HepG2 (cell line): ENCODE results near the gene PHF23. TPM values are rescaled to one million over a fixed set of nuclear protein-coding genes. Genes with fewer than 3 reads are reported as not detected.

Experiments used
- BHLHE40 ChIP-seq: IDR thresholded peaks from 2 replicates; pipeline ENCODE4 v1.6.1; 2011; ENCODE audit warnings: low read length, improper control_type of control experiment
- ESRRA ChIP-seq: sonication (generic); formaldehyde crosslinking; IDR thresholded peaks from 2 replicates; pipeline ENCODE4 v1.5.1; 2020; ENCODE audit warnings: mild to moderate bottlenecking, low read depth, missing genetic modification reagents
- GATAD1 ChIP-seq: IDR thresholded peaks from 2 replicates; pipeline ENCODE4 v1.6.1; 2016; ENCODE audit warnings: missing genetic modification reagents, missing compliant biosample characterization
- HNRNPLL ChIP-seq: fragments of 200-400 bp; formaldehyde crosslinking; IDR thresholded peaks from 2 replicates; pipeline ENCODE4 v1.6.1; 2017; ENCODE audit warnings: mild to moderate bottlenecking, low read depth, low read length; ENCODE audit not compliant: poor library complexity, severe bottlenecking
- KDM2A ChIP-seq: sonication (generic); formaldehyde crosslinking; IDR thresholded peaks from 2 replicates; pipeline ENCODE4 v1.4.0; 2020; ENCODE audit warnings: low read depth, missing genetic modification reagents, borderline replicate concordance
- NCOA2 ChIP-seq: sonication (generic); formaldehyde crosslinking; IDR thresholded peaks from 2 replicates; pipeline ENCODE4 v1.8.0; 2022; ENCODE audit warnings: inconsistent platforms
- RFX3 ChIP-seq: IDR thresholded peaks from 2 replicates; pipeline ENCODE4 v1.6.1; 2016; ENCODE audit warnings: missing biosample characterization, missing genetic modification reagents
- SAFB2 ChIP-seq: sonication (generic); formaldehyde crosslinking; IDR thresholded peaks from 2 replicates; pipeline ENCODE4 v1.5.1; 2020; ENCODE audit warnings: missing genetic modification reagents, low read depth, mild to moderate bottlenecking, borderline replicate concordance
- ZFP36L1 ChIP-seq: sonication (generic); formaldehyde crosslinking; IDR thresholded peaks from 2 replicates; pipeline ENCODE4 v1.8.0; 2022; ENCODE audit warnings: mild to moderate bottlenecking, missing genetic modification reagents, moderate library complexity
- ZKSCAN1 ChIP-seq: fragments of 150-350 bp; IDR thresholded peaks from 2 replicates; pipeline ENCODE4 v1.6.1; 2014; ENCODE audit warnings: low read length
- ZNF142 ChIP-seq: sonication (generic); formaldehyde crosslinking; IDR thresholded peaks from 2 replicates; pipeline ENCODE4 v1.4.0; 2020; ENCODE audit warnings: missing genetic modification reagents
- ZNF687 ChIP-seq: sonication (generic); formaldehyde crosslinking; IDR thresholded peaks from 2 replicates; pipeline ENCODE4 v1.5.1; 2020; ENCODE audit warnings: mild to moderate bottlenecking, missing genetic modification reagents, moderate library complexity
- ZNF747 ChIP-seq: sonication (generic); formaldehyde crosslinking; IDR thresholded peaks from 2 replicates; pipeline ENCODE4 v1.8.1; 2023; ENCODE audit warnings: missing genetic modification reagents, mild to moderate bottlenecking, borderline replicate concordance
- ZNF772 ChIP-seq: sonication (generic); formaldehyde crosslinking; IDR thresholded peaks from 2 replicates; pipeline ENCODE4 v1.5.0; 2020; ENCODE audit warnings: mild to moderate bottlenecking, missing genetic modification reagents
- ZNF790 ChIP-seq: sonication (generic); formaldehyde crosslinking; IDR thresholded peaks from 2 replicates; pipeline ENCODE4 v1.8.0; 2022; ENCODE audit warnings: missing genetic modification reagents, mild to moderate bottlenecking, borderline replicate concordance
- polyA plus RNA-seq, 8 experiments: library from polyadenylated mRNA; depleted of rRNA in 3 of 8; stranded (reverse) in 7 of 8; unstranded in 1 of 8; fragments of >200 nt; fragmentation: Illumina TruSeq in 4 of 8; extraction: Trizol in 4 of 8; gene quantifications; 2 replicates each; pipeline versions ENCODE4 v1.2.1 to v1.2.3, GENCODE V29; 2011 to 2016; ENCODE audit warnings: low read depth in 4 of 8, missing spikeins in 1 of 8, mixed read lengths in 1 of 8; ENCODE audit not compliant: insufficient read depth in 1 of 8
- total RNA-seq, 5 experiments: library from RNA; depleted of rRNA; stranded (reverse); fragments of >200 nt; fragmentation: Illumina TruSeq; extraction: Trizol; gene quantifications; 2 replicates each; pipeline ENCODE4 v1.2.3, GENCODE V29; 2016; ENCODE audit warnings: low read depth in 1 of 5
- TF ChIP-seq, protein P1 (sequence below): sonication (generic); formaldehyde crosslinking; IDR thresholded peaks from 2 replicates; pipeline ENCODE4 v1.8.0; 2022; ENCODE audit warnings: missing genetic modification reagents, mild to moderate bottlenecking, moderate library complexity, borderline replicate concordance

PHF23 gene
- total and polyA plus RNA-seq, 2 of the 13 experiments (the other 11 are each of a cell fraction or from before 2014, with no cell fraction given), result 27.6 to 33.2 TPM

GRCh38 chr17:7214300-7215135 is 24.7 kb downstream of the PHF23 start (continued):
- TF ChIP-seq ESRRA (CRISPR knock-in tag) (0 out of 2 replicates have a peak, but pooled peaks have one; percentile 30), RFX3 (peak; percentile 86), HNRNPLL (peak; percentile 94), GATAD1 (0 out of 2 replicates have a peak, but pooled peaks have one; percentile 8), BHLHE40 (peak; percentile 8; the same call in 1 of the 2 replicates), ZNF687 (CRISPR knock-in tag) (peak; percentile 70), ZNF142 (CRISPR knock-in tag) (no peak), ZNF772 (CRISPR knock-in tag) (0 out of 2 replicates have a peak, but pooled peaks have one; percentile 54), ZNF747 (CRISPR knock-in tag) (0 out of 2 replicates have a peak, but pooled peaks have one; percentile 15), ZKSCAN1 (peak; percentile 33; the same call in 1 of the 2 replicates), SAFB2 (CRISPR knock-in tag) (no peak), KDM2A (peak; percentile 25; the same call in 1 of the 2 replicates), NCOA2 (CRISPR knock-in tag) (0 out of 2 replicates have a peak, but pooled peaks have one; percentile 2), ZFP36L1 (no peak), ZNF790 (no peak)
- TF ChIP-seq, protein P1, sequence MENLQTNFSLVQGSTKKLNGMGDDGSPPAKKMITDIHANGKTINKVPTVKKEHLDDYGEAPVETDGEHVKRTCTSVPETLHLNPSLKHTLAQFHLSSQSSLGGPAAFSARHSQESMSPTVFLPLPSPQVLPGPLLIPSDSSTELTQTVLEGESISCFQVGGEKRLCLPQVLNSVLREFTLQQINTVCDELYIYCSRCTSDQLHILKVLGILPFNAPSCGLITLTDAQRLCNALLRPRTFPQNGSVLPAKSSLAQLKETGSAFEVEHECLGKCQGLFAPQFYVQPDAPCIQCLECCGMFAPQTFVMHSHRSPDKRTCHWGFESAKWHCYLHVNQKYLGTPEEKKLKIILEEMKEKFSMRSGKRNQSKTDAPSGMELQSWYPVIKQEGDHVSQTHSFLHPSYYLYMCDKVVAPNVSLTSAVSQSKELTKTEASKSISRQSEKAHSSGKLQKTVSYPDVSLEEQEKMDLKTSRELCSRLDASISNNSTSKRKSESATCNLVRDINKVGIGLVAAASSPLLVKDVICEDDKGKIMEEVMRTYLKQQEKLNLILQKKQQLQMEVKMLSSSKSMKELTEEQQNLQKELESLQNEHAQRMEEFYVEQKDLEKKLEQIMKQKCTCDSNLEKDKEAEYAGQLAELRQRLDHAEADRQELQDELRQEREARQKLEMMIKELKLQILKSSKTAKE (CRISPR knock-in tag), result no peak
